Motor neuron (in vitro differentiated cells): ENCODE results near the gene ANKRD44. TPM values are rescaled to one million over a fixed set of nuclear protein-coding genes. Genes with fewer than 3 reads are reported as not detected.

Source experiments
- ATAC-seq, 8 experiments: fragments of 200-7000 bp; cut with Tn5 transposase; replicated peaks in 6 of 8; 2 replicates each; pipeline ENCODE4 v1.8.0; 2021; ENCODE audit warnings: mild to moderate bottlenecking in 8 of 8, moderate library complexity in 8 of 8
- H3K27ac ChIP-seq, 2 donors: fragments of 250-450 bp; sonication (Bioruptor Pico); 2 replicates each; pipeline ENCODE4 v1.9.0; 2021; ENCODE audit warnings: antibody characterized with exemption in 2 of 2, mild to moderate bottlenecking in 2 of 2, moderate library complexity in 1 of 2
- H3K4me1 ChIP-seq, 2 donors: fragments of 250-450 bp; sonication (Bioruptor Pico); replicated peaks in 1 of 2; 2 replicates each; pipeline ENCODE4 v1.6.1; 2021; ENCODE audit warnings: antibody characterized with exemption in 2 of 2, mild to moderate bottlenecking in 2 of 2, moderate library complexity in 1 of 2
- H3K4me3 ChIP-seq, 5 donors: fragments of 250-450 bp; sonication (Bioruptor Pico); 2 replicates each; pipeline ENCODE4 v1.9.0; 2021; ENCODE audit warnings: antibody characterized with exemption in 5 of 5, mild to moderate bottlenecking in 5 of 5, moderate library complexity in 4 of 5
- WGBS, 10 experiments: fragments of 450-650 bp; shearing (Covaris generic); methylation state at CpG; one replicate each; pipeline ENCODE4 v1.0.0; 2022; 5-methylcytosine and 5-hydroxymethylcytosine counted together
- in situ Hi-C, 9 experiments: fragments of 400-800 bp; cut with MboI; loops; one replicate each; pipeline ENCODE4 v1.15.0; 2021; ENCODE audit warnings: low sequenced_read_pairs in 9 of 9, low pct_unique_long_range_greater_than_20kb in 2 of 9; ENCODE audit not compliant: unreplicated experiment in 9 of 9
- total RNA-seq, 8 experiments: library from RNA; unstranded; fragments of 300-600 nt; gene quantifications; 2 replicates each; pipeline versions ENCODE4 v1.2.3 to v1.2.4, GENCODE V29; 2022

The ANKRD44 gene
- total RNA-seq, 8 experiments from 2014 or later, result 3.4 to 28.8 (median 14.8) TPM

GRCh38 chr2:197339496-197340220 is 29.1 kb upstream of the ANKRD44 start:
- H3K27ac ChIP-seq, result no peak overlapping the region
- WGBS, 10 experiments, result 29 to 100% (median 78%) methylated on average over 1 to 4 of the region's 7 CpGs; no CpG with 5 or more reads in 1 of the 10 experiments

GRCh38 chr2:197339016-197339415 is 28.4 kb upstream of the ANKRD44 start:
- WGBS, 10 experiments, result 36 to 92% (median 83%) methylated on average over 1 to 8 of the region's 8 CpGs; no CpG with 5 or more reads in 1 of the 10 experiments
- in situ Hi-C loops, result loop anchor here in 1 of 9 experiments (25.0 kb wide), 1 partner anchor 227 kb away; no protein-coding TSS in a partner anchor
- ATAC-seq, result no peak

More at GRCh38 chr2:197339496-197340220, 29.1 kb upstream of the ANKRD44 start:
- in situ Hi-C loops, result loop anchor here in 1 of 9 experiments (25.0 kb wide), 1 partner anchor 227 kb away; no protein-coding TSS in a partner anchor
- ATAC-seq, result no peak
- Histone ChIP-seq H3K4me1 (no peaks in the 10 kb centered on the region), H3K4me3 (no peak overlapping the region)

GRCh38 chr2:197332641-197333040 is 22.1 kb upstream of the ANKRD44 start:
- no peak overlapping the region for H3K4me3 ChIP-seq
- H3K27ac ChIP-seq, result no peak overlapping the region
- in situ Hi-C loops, result loop anchor here in 1 of 9 experiments (25.0 kb wide), 1 partner anchor 220 kb away; no protein-coding TSS in a partner anchor
- H3K4me1 ChIP-seq, result no peaks in the 10 kb centered on the region
- WGBS, 10 experiments, result 56 to 100% (median 93%) methylated on average over 1 to 2 of the region's 2 CpGs; no CpG with 5 or more reads in 2 of the 10 experiments
- ATAC-seq, result no peak

More at GRCh38 chr2:197339016-197339415, 28.4 kb upstream of the ANKRD44 start:
- no peak overlapping the region for H3K4me3 ChIP-seq
- H3K27ac ChIP-seq, result no peak overlapping the region
- no peaks in the 10 kb centered on the region for H3K4me1 ChIP-seq

- in situ Hi-C loops, result loop anchor here in 1 of 9 experiments (25.0 kb wide), 1 partner anchor 216 kb away; no protein-coding TSS in a partner anchor
- ATAC-seq, result no peak
- no peak overlapping the region for H3K4me3 ChIP-seq
- H3K27ac ChIP-seq, result no peak overlapping the region
- H3K4me1 ChIP-seq, result no peaks in the 10 kb centered on the region
- 37 to 100% (median 79%) methylated on average over 1 to 5 of the region's 5 CpGs; no CpG with 5 or more reads in 2 of the 10 experiments for WGBS, 10 experiments
These were observed 17.9 kb upstream of the ANKRD44 start for GRCh38 chr2:197328461-197328860.

- 0 to 100% (median 83%) methylated on average over 1 of the region's 1 CpG; no CpG with 5 or more reads in 3 of the 10 experiments for WGBS, 10 experiments
- no peak overlapping the region for H3K27ac ChIP-seq
- no peak for ATAC-seq
- no peaks in the 10 kb centered on the region for H3K4me1 ChIP-seq
- in situ Hi-C loops, result loop anchor here in 1 of 9 experiments (25.0 kb wide), 1 partner anchor 215 kb away; no protein-coding TSS in a partner anchor
- no peak overlapping the region for H3K4me3 ChIP-seq
These were observed 17.0 kb upstream of the ANKRD44 start for GRCh38 chr2:197327472-197328098.

GRCh38 chr2:197327073-197327471 is 16.5 kb upstream of the ANKRD44 start:
- 14 to 80% (median 72%) methylated on average over 1 to 3 of the region's 3 CpGs; no CpG with 5 or more reads in 5 of the 10 experiments for WGBS, 10 experiments
- Histone ChIP-seq H3K4me1 (no peaks in the 10 kb centered on the region), H3K27ac (no peak overlapping the region), H3K4me3 (no peak overlapping the region)
- in situ Hi-C loops, result loop anchor here in 1 of 9 experiments (25.0 kb wide), 1 partner anchor 215 kb away; no protein-coding TSS in a partner anchor
- ATAC-seq, result no peak

GRCh38 chr2:197324801-197325200 is 14.2 kb upstream of the ANKRD44 start:
- in situ Hi-C loops, result loop anchor here in 2 of 9 experiments (25.0 kb wide), 2 partner anchors 138 to 212 kb away; no protein-coding TSS in a partner anchor
- no peak for ATAC-seq

GRCh38 chr2:197322724-197323720 is 12.4 kb upstream of the ANKRD44 start:
- Histone ChIP-seq H3K27ac (no peak overlapping the region), H3K4me1 (no peaks in the 10 kb centered on the region), H3K4me3 (no peak overlapping the region)
- peak in 3 of 8 experiments; percentile 59 to 86 (median 79) for ATAC-seq
- WGBS, 10 experiments, result 57 to 100% (median 79%) methylated on average over 1 to 10 of the region's 11 CpGs
- in situ Hi-C loops, result loop anchor here in 1 of 9 experiments (25.0 kb wide), 1 partner anchor 136 kb away; no protein-coding TSS in a partner anchor

More at GRCh38 chr2:197324801-197325200, 14.2 kb upstream of the ANKRD44 start:
- Histone ChIP-seq H3K4me1 (no peaks in the 10 kb centered on the region), H3K27ac (no peak overlapping the region), H3K4me3 (no peak overlapping the region)

- no peak for ATAC-seq
- in situ Hi-C loops, result loop anchor here in 1 of 9 experiments (25.0 kb wide), 1 partner anchor 135 kb away; no protein-coding TSS in a partner anchor
- 60 to 100% (median 80%) methylated on average over 1 to 2 of the region's 2 CpGs; no CpG with 5 or more reads in 3 of the 10 experiments for WGBS, 10 experiments
- H3K4me3 ChIP-seq, result no peak overlapping the region
- no peak overlapping the region for H3K27ac ChIP-seq
- H3K4me1 ChIP-seq, result no peaks in the 10 kb centered on the region
These were observed 11.6 kb upstream of the ANKRD44 start for GRCh38 chr2:197322143-197322542.

GRCh38 chr2:197315371-197315770 is 4.8 kb upstream of the ANKRD44 start:
- H3K4me3 ChIP-seq, result no peak overlapping the region
- in situ Hi-C loops, result loop anchor here in 1 of 9 experiments (25.0 kb wide), 1 partner anchor 128 kb away; no protein-coding TSS in a partner anchor
- ATAC-seq, result no peak
- no peak overlapping the region for H3K27ac ChIP-seq
- peaks cover 6 to 8% of the 10 kb centered on the region in 2 donors for H3K4me1 ChIP-seq

- no peak overlapping the region for H3K27ac ChIP-seq
- in situ Hi-C loops, result loop anchor here in 1 of 9 experiments (25.0 kb wide), 1 partner anchor 125 kb away; no protein-coding TSS in a partner anchor
- WGBS, 10 experiments, result 69 to 100% (median 94%) methylated on average over 1 to 3 of the region's 3 CpGs; no CpG with 5 or more reads in 1 of the 10 experiments
- peaks cover 8 to 11% of the 10 kb centered on the region in 2 donors for H3K4me1 ChIP-seq
- no peak overlapping the region for H3K4me3 ChIP-seq
- ATAC-seq, result no peak
These were observed 1.6 kb upstream of the ANKRD44 start for GRCh38 chr2:197312186-197312585.
